Measurements from ENCODE around the gene CBR3.
"Not testable (repeated sequence)": the region's sequence is repeated elsewhere in the genome, so short reads cannot be mapped to it uniquely, and the experiment has no call there.

Gene CBR3

DNA sequence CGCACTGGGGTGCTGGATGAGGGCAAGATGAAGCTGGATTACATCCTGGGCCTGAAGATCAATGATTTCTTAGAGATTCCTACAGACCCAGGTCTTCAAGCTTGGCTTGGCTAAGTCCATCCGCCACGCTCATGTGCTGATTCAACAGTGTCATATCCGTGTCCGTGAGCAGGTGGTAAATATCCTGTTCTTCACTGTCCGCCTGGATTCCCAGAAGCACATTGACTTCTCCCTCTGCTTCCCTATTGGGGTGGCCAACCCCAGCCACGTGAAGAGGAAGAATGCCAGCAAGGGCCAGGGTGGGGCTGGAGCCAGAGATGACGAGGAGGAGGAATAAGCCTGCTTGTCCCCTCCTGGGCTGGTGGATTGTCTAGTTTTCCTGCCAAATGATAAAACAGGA is 2.2 kb upstream of the CBR3 start:
- no peaks in the 10 kb centered on the region for H4K20me1 ChIP-seq (ENCODE audit: insufficient read depth, low read length, poor library complexity, severe bottlenecking)
- H3F3A ChIP-seq (ENCODE audit: low read depth): 0 out of 2 replicates have a peak, but pooled peaks cover 6% of the 10 kb centered on the region
- H3K4me2 ChIP-seq (ENCODE audit: low read depth, low read length, poor library complexity, severe bottlenecking): no peak overlapping the region
- no peaks in the 10 kb centered on the region for H3K9me3 ChIP-seq (ENCODE audit: insufficient read depth, low read depth, low read length)
- H2AFZ ChIP-seq (ENCODE audit: low read length): no peak overlapping the region
- H3K9ac ChIP-seq (ENCODE audit: low read depth, low read length, poor library complexity, severe bottlenecking): no peak overlapping the region
- TF ChIP-seq EZH2phosphoT487 (IDR thresholded peaks at IDR 0.05; ENCODE audit: borderline replicate concordance): no peak
- TF ChIP-seq, protein P1, sequence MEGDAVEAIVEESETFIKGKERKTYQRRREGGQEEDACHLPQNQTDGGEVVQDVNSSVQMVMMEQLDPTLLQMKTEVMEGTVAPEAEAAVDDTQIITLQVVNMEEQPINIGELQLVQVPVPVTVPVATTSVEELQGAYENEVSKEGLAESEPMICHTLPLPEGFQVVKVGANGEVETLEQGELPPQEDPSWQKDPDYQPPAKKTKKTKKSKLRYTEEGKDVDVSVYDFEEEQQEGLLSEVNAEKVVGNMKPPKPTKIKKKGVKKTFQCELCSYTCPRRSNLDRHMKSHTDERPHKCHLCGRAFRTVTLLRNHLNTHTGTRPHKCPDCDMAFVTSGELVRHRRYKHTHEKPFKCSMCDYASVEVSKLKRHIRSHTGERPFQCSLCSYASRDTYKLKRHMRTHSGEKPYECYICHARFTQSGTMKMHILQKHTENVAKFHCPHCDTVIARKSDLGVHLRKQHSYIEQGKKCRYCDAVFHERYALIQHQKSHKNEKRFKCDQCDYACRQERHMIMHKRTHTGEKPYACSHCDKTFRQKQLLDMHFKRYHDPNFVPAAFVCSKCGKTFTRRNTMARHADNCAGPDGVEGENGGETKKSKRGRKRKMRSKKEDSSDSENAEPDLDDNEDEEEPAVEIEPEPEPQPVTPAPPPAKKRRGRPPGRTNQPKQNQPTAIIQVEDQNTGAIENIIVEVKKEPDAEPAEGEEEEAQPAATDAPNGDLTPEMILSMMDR (conservative IDR thresholded peaks at IDR 0.05; ENCODE audit: low read length): no peak
- no peaks in the 10 kb centered on the region; the same call in 1 of the 2 replicates for H3K79me2 ChIP-seq (ENCODE audit: insufficient read depth, low read length)
- no peaks in the 10 kb centered on the region for H3K9me2 ChIP-seq (replicated peaks; ENCODE audit: low read depth, low read length)
- no peaks in the 10 kb centered on the region for H3K36me3 ChIP-seq (ENCODE audit: insufficient read depth, low read length)
- no peaks in the 10 kb centered on the region for H3K27me3 ChIP-seq (ENCODE audit: insufficient read depth, low read length, poor library complexity, severe bottlenecking)
- no peak overlapping the region for H3K4me3 ChIP-seq (ENCODE audit: low read length, poor library complexity, severe bottlenecking)
- peaks cover 22% of the 10 kb centered on the region for H3K4me1 ChIP-seq (ENCODE audit: insufficient read depth, low read length, poor library complexity, severe bottlenecking)

DNA sequence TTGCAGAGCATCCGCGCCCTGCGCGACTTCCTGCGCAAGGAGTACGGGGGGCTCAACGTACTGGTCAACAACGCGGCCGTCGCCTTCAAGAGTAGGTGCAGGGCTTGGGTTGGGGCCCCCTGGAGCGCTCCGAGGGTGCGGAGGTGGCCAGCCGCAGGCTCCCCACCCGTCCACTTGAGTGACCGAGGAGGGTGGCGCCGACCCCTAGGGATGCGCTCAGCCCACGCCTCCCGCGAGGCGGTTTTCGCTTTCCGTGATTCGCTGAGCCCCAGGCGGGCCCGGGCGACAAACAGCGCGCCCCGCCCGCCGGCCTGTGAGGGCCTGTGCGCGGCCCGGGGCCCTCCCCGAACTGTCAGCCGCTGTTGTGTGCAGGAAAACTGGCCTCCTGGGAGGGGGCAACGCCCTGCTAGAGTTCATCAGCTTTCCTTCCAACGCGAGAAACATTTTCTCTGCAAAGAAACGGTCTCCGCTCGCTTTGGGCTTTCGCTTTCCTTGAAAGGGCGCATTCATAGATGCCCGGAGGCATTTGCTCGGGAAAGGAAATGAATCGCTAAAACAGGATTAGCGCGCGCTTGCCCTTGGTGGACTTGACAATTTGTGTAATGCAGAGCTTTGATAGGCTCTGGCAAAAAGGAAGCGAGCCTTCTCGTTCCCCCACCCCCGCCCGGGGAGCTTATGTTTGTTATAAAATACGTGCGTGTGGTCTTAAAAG is 668 bp downstream of the CBR3 start:
- no peaks in the 10 kb centered on the region for H3K27me3 ChIP-seq (ENCODE audit: insufficient read depth, low read length, poor library complexity, severe bottlenecking)
- no peaks in the 10 kb centered on the region for H3K9me2 ChIP-seq (replicated peaks; ENCODE audit: low read depth, low read length)
- no peaks in the 10 kb centered on the region for H3F3A ChIP-seq (ENCODE audit: low read depth)
- H3K79me2 ChIP-seq (ENCODE audit: insufficient read depth, low read length): no peaks in the 10 kb centered on the region; the same call in 1 of the 2 replicates
- no peaks in the 10 kb centered on the region for H4K20me1 ChIP-seq (ENCODE audit: insufficient read depth, low read length, poor library complexity, severe bottlenecking)
- no peaks in the 10 kb centered on the region for H3K9me3 ChIP-seq (ENCODE audit: insufficient read depth, low read depth, low read length)
- H3K36me3 ChIP-seq (ENCODE audit: insufficient read depth, low read length): no peaks in the 10 kb centered on the region
- H3K4me1 ChIP-seq (ENCODE audit: insufficient read depth, low read length, poor library complexity, severe bottlenecking): peaks cover 8% of the 10 kb centered on the region
- H3K4me2 ChIP-seq (ENCODE audit: low read depth, low read length, poor library complexity, severe bottlenecking): peak overlapping the region; percentile 72
- H2AFZ ChIP-seq (ENCODE audit: low read length): peak overlapping the region; percentile 96
- TF ChIP-seq EZH2phosphoT487 (IDR thresholded peaks at IDR 0.05; ENCODE audit: borderline replicate concordance): no peak
- TF ChIP-seq, protein P1 (conservative IDR thresholded peaks at IDR 0.05; ENCODE audit: low read length): no peak
- H3K4me3 ChIP-seq (ENCODE audit: low read length, poor library complexity, severe bottlenecking): peak overlapping the region; percentile 86
- peak overlapping the region; percentile 73 for H3K9ac ChIP-seq (ENCODE audit: low read depth, low read length, poor library complexity, severe bottlenecking)

DNA sequence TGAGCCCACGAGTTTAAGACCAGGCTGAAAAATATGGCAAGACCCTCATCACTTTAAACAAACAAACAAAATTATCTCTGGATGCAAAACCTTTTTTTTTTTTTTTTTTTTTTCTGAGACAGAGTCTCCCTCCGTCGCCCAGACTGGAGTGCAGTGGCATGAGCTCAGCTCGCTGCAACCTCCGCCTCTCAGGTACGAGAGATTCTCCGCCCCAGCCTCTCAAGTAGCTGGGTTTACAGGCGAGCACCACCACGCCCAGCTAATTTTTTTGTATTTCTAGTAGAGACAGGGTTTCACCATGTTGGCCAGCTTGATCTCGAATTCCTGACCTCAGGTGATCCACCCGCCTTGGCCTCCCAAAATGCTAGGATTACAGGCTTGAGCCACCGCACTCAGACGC is 4.9 kb downstream of the CBR3 start:
- not testable (repeated sequence) for H2AFZ ChIP-seq (ENCODE audit: low read length); H4K20me1 ChIP-seq (ENCODE audit: insufficient read depth, low read length, poor library complexity, severe bottlenecking); H3K36me3 ChIP-seq (ENCODE audit: insufficient read depth, low read length); H3K9me2 ChIP-seq (replicated peaks; ENCODE audit: low read depth, low read length); H3F3A ChIP-seq (ENCODE audit: low read depth); H3K4me2 ChIP-seq (ENCODE audit: low read depth, low read length, poor library complexity, severe bottlenecking); H3K4me1 ChIP-seq (ENCODE audit: insufficient read depth, low read length, poor library complexity, severe bottlenecking); H3K9ac ChIP-seq (ENCODE audit: low read depth, low read length, poor library complexity, severe bottlenecking); H3K4me3 ChIP-seq (ENCODE audit: low read length, poor library complexity, severe bottlenecking); H3K9me3 ChIP-seq (ENCODE audit: insufficient read depth, low read depth, low read length); H3K79me2 ChIP-seq (ENCODE audit: insufficient read depth, low read length); H3K27me3 ChIP-seq (ENCODE audit: insufficient read depth, low read length, poor library complexity, severe bottlenecking)

DNA sequence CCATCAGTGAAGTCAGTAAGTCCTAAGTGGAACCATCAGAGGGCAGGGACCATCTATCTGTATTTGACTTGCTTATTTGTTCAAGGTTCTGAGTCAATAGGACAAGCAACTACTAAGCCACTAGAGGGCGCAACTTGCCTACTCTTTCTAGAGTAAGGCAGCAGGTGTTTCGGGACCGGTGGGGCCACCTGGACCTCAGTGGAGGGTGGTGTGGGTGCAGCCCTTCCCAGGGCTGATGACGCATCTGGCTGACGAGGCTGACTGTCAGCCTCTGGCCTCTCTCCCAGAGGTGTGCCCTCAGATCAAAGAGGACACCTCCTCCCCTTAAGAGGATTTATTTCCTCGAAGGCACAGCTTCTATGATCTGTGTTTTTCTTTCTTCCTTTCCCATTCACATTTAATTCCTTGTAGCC is 6.6 kb downstream of the CBR3 start:
- H2AFZ ChIP-seq (ENCODE audit: low read length): no peak overlapping the region
- TF ChIP-seq, protein P1 (conservative IDR thresholded peaks at IDR 0.05; ENCODE audit: low read length): peak; percentile 92
- no peak for TF ChIP-seq EZH2phosphoT487 (IDR thresholded peaks at IDR 0.05; ENCODE audit: borderline replicate concordance)
- H3K9me3 ChIP-seq (ENCODE audit: insufficient read depth, low read depth, low read length): no peaks in the 10 kb centered on the region
- H3K4me3 ChIP-seq (ENCODE audit: low read length, poor library complexity, severe bottlenecking): no peak overlapping the region
- peak overlapping the region; percentile 10 for H3K4me2 ChIP-seq (ENCODE audit: low read depth, low read length, poor library complexity, severe bottlenecking)
- H3K4me1 ChIP-seq (ENCODE audit: insufficient read depth, low read length, poor library complexity, severe bottlenecking): peaks cover 4% of the 10 kb centered on the region
- H3F3A ChIP-seq (ENCODE audit: low read depth): no peaks in the 10 kb centered on the region
- no peaks in the 10 kb centered on the region for H3K9me2 ChIP-seq (replicated peaks; ENCODE audit: low read depth, low read length)
- H4K20me1 ChIP-seq (ENCODE audit: insufficient read depth, low read length, poor library complexity, severe bottlenecking): no peaks in the 10 kb centered on the region
- no peak overlapping the region for H3K9ac ChIP-seq (ENCODE audit: low read depth, low read length, poor library complexity, severe bottlenecking)
- H3K79me2 ChIP-seq (ENCODE audit: insufficient read depth, low read length): no peaks in the 10 kb centered on the region; the same call in 1 of the 2 replicates
- H3K36me3 ChIP-seq (ENCODE audit: insufficient read depth, low read length): no peaks in the 10 kb centered on the region
- H3K27me3 ChIP-seq (ENCODE audit: insufficient read depth, low read length, poor library complexity, severe bottlenecking): no peaks in the 10 kb centered on the region

DNA sequence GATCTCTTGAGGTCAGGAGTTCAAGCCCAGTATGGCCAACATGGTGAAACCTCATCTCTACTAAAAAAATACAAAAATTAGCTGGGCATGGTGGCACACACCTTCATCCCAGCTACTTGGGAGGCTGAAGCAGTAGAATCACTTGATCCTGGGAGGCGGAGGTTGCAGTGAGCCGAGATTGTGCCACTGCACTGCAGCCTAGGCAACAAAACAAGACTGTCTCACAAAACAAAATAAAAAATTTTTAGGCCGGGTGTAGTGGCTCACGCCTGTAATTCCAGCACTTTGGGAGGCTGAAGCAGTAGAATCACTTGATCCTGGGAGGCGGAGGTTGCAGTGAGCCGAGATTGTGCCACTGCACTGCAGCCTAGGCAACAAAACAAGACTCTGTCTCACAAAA is 9.4 kb downstream of the CBR3 start:
- not testable (repeated sequence) for H3K4me2 ChIP-seq (ENCODE audit: low read depth, low read length, poor library complexity, severe bottlenecking); H3K4me1 ChIP-seq (ENCODE audit: insufficient read depth, low read length, poor library complexity, severe bottlenecking); H3K9ac ChIP-seq (ENCODE audit: low read depth, low read length, poor library complexity, severe bottlenecking); H3K36me3 ChIP-seq (ENCODE audit: insufficient read depth, low read length); H3K9me3 ChIP-seq (ENCODE audit: insufficient read depth, low read depth, low read length); H2AFZ ChIP-seq (ENCODE audit: low read length); H3K9me2 ChIP-seq (replicated peaks; ENCODE audit: low read depth, low read length); H3K4me3 ChIP-seq (ENCODE audit: low read length, poor library complexity, severe bottlenecking); H3K27me3 ChIP-seq (ENCODE audit: insufficient read depth, low read length, poor library complexity, severe bottlenecking); H3K79me2 ChIP-seq (ENCODE audit: insufficient read depth, low read length); H3F3A ChIP-seq (ENCODE audit: low read depth); H4K20me1 ChIP-seq (ENCODE audit: insufficient read depth, low read length, poor library complexity, severe bottlenecking)

Measured in Loucy (cell line).